Measurements from ENCODE around the gene THEMIS. TPM values are rescaled to one million over a fixed set of nuclear protein-coding genes. Genes with fewer than 3 reads are reported as not detected.
A peak's percentile ranks its signal among the peaks of the same experiment; 100 is the strongest.

Gene THEMIS
- total and polyA plus RNA-seq, 2 experiments from 2014 or later, result not detected

DNA sequence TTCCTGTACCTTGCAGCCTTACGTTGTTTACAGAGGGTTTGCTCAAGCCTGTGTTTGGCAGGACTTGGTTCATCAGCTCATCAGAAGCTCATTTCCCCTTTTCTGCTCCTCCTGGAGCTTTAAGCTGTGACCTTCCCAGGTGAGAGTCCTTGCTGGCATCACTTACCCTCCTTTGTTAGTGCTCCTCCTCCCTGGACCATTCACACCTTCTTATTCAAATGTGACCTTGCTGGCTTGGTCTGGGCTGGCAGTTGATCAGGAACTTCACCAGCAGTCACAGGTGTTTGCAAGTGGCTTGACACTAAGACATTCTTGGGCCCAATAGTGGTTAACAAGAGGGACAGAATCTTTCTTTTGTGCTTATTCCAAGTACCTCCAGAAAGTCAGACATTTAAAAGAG, 175.0 kb downstream of the THEMIS start:
- Histone ChIP-seq H3K27ac (ENCODE audit: low read depth) (no peak overlapping the region), H3K79me2 (replicated peaks; ENCODE audit: insufficient read depth) (no peaks in the 10 kb centered on the region), H3K9me2 (ENCODE audit: insufficient read depth) (no peaks in the 10 kb centered on the region; the same call in 1 of the 2 replicates), H3K27me3 (ENCODE audit: insufficient read depth) (no peaks in the 10 kb centered on the region), H3K36me3 (ENCODE audit: insufficient read depth) (no peaks in the 10 kb centered on the region), H3K4me1 (ENCODE audit: insufficient read depth) (no peaks in the 10 kb centered on the region), H3K4me3 (no peak overlapping the region), H2AFZ (no peak overlapping the region), H3K4me2 (no peak overlapping the region), H4K20me1 (replicated peaks; ENCODE audit: insufficient read depth) (no peaks in the 10 kb centered on the region), H3F3A (replicated peaks; ENCODE audit: low read depth) (no peaks in the 10 kb centered on the region)
- Mint-ChIP-seq H3K4me3 (no peak overlapping the region), H3K9me3 (no peaks in the 10 kb centered on the region), H3K4me1 (peaks cover 13% of the 10 kb centered on the region), H3K27ac (no peak overlapping the region), H3K27me3 (ENCODE audit: insufficient read depth, low read depth, poor library complexity) (no peaks in the 10 kb centered on the region), H3K36me3 (ENCODE audit: low read depth) (no peaks in the 10 kb centered on the region)
- DNase-seq (ENCODE audit: low spot score), result peak; percentile 10
- ATAC-seq, result peak; percentile 52; the same call in 1 of the 3 replicates
- TF ChIP-seq, protein P1, sequence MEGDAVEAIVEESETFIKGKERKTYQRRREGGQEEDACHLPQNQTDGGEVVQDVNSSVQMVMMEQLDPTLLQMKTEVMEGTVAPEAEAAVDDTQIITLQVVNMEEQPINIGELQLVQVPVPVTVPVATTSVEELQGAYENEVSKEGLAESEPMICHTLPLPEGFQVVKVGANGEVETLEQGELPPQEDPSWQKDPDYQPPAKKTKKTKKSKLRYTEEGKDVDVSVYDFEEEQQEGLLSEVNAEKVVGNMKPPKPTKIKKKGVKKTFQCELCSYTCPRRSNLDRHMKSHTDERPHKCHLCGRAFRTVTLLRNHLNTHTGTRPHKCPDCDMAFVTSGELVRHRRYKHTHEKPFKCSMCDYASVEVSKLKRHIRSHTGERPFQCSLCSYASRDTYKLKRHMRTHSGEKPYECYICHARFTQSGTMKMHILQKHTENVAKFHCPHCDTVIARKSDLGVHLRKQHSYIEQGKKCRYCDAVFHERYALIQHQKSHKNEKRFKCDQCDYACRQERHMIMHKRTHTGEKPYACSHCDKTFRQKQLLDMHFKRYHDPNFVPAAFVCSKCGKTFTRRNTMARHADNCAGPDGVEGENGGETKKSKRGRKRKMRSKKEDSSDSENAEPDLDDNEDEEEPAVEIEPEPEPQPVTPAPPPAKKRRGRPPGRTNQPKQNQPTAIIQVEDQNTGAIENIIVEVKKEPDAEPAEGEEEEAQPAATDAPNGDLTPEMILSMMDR (conservative IDR thresholded peaks at IDR 0.05; ENCODE audit: low read depth in 2 of 2), result no peak
- TF ChIP-seq ZNF331 (CRISPR knock-in tag; IDR thresholded peaks at IDR 0.05; ENCODE audit: low read depth), result no peak
- TF ChIP-seq POLR2AphosphoS5 (IDR thresholded peaks at IDR 0.05; ENCODE audit: low read depth), result no peak
- no peak for TF ChIP-seq NANOG (IDR thresholded peaks at IDR 0.05; ENCODE audit: borderline replicate concordance)
- TF ChIP-seq, protein P2, sequence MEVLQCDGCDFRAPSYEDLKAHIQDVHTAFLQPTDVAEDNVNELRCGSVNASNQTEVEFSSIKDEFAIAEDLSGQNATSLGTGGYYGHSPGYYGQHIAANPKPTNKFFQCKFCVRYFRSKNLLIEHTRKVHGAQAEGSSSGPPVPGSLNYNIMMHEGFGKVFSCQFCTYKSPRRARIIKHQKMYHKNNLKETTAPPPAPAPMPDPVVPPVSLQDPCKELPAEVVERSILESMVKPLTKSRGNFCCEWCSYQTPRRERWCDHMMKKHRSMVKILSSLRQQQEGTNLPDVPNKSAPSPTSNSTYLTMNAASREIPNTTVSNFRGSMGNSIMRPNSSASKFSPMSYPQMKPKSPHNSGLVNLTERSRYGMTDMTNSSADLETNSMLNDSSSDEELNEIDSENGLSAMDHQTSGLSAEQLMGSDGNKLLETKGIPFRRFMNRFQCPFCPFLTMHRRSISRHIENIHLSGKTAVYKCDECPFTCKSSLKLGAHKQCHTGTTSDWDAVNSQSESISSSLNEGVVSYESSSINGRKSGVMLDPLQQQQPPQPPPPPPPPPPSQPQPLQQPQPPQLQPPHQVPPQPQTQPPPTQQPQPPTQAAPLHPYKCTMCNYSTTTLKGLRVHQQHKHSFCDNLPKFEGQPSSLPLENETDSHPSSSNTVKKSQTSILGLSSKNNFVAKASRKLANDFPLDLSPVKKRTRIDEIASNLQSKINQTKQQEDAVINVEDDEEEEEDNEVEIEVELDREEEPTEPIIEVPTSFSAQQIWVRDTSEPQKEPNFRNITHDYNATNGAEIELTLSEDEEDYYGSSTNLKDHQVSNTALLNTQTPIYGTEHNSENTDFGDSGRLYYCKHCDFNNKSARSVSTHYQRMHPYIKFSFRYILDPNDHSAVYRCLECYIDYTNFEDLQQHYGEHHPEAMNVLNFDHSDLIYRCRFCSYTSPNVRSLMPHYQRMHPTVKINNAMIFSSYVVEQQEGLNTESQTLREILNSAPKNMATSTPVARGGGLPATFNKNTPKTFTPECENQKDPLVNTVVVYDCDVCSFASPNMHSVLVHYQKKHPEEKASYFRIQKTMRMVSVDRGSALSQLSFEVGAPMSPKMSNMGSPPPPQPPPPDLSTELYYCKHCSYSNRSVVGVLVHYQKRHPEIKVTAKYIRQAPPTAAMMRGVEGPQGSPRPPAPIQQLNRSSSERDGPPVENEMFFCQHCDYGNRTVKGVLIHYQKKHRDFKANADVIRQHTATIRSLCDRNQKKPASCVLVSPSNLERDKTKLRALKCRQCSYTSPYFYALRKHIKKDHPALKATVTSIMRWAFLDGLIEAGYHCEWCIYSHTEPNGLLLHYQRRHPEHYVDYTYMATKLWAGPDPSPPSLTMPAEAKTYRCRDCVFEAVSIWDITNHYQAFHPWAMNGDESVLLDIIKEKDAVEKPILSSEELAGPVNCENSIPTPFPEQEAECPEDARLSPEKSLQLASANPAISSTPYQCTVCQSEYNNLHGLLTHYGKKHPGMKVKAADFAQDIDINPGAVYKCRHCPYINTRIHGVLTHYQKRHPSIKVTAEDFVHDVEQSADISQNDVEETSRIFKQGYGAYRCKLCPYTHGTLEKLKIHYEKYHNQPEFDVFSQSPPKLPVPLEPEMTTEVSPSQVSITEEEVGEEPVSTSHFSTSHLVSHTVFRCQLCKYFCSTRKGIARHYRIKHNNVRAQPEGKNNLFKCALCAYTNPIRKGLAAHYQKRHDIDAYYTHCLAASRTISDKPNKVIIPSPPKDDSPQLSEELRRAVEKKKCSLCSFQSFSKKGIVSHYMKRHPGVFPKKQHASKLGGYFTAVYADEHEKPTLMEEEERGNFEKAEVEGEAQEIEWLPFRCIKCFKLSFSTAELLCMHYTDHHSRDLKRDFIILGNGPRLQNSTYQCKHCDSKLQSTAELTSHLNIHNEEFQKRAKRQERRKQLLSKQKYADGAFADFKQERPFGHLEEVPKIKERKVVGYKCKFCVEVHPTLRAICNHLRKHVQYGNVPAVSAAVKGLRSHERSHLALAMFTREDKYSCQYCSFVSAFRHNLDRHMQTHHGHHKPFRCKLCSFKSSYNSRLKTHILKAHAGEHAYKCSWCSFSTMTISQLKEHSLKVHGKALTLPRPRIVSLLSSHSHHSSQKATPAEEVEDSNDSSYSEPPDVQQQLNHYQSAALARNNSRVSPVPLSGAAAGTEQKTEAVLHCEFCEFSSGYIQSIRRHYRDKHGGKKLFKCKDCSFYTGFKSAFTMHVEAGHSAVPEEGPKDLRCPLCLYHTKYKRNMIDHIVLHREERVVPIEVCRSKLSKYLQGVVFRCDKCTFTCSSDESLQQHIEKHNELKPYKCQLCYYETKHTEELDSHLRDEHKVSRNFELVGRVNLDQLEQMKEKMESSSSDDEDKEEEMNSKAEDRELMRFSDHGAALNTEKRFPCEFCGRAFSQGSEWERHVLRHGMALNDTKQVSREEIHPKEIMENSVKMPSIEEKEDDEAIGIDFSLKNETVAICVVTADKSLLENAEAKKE (CRISPR knock-in tag; IDR thresholded peaks at IDR 0.05), result peak; percentile 33; the same call in 1 of the 2 replicates
- TF ChIP-seq REST (IDR thresholded peaks at IDR 0.05; ENCODE audit: unreplicated experiment), result no peak
